ENCODE measurements around the gene LIX1L.

The LIX1L gene

GRCh38 chr1:145892486-145893087 lies 65.2 kb downstream of the LIX1L start:
- TF ChIP-seq CTCF (IDR thresholded peaks at IDR 0.05; ENCODE audit: insufficient read depth, low read depth, low read length, missing control alignments) = no peak
- H3K4me3 ChIP-seq (ENCODE audit: low read length) = no peak overlapping the region
- DNase-seq (ENCODE audit: low read depth) = no peak

GRCh38 chr1:145891587-145892485 lies 66.0 kb downstream of the LIX1L start:
- DNase-seq (ENCODE audit: low read depth) = peak; percentile 99
- peak; percentile 95 for TF ChIP-seq CTCF (IDR thresholded peaks at IDR 0.05; ENCODE audit: insufficient read depth, low read depth, low read length, missing control alignments)

GRCh38 chr1:145891143-145891542 lies 66.7 kb downstream of the LIX1L start:
- TF ChIP-seq CTCF (IDR thresholded peaks at IDR 0.05; ENCODE audit: insufficient read depth, low read depth, low read length, missing control alignments) = no peak
- peak; percentile 70 for DNase-seq (ENCODE audit: low read depth)
- no peak overlapping the region for H3K4me3 ChIP-seq (ENCODE audit: low read length)

More at GRCh38 chr1:145891587-145892485, 66.0 kb downstream of the LIX1L start:
- peak overlapping the region; percentile 17 for H3K4me3 ChIP-seq (ENCODE audit: low read length)

- TF ChIP-seq CTCF (IDR thresholded peaks at IDR 0.05; ENCODE audit: insufficient read depth, low read depth, low read length, missing control alignments) = no peak
- H3K4me3 ChIP-seq (ENCODE audit: low read length) = no peak overlapping the region
- DNase-seq (ENCODE audit: low read depth) = peak; percentile 40
Measured at GRCh38 chr1:145889722-145890121, 68.1 kb downstream of the LIX1L start.

GRCh38 chr1:145887631-145888030 lies 70.2 kb downstream of the LIX1L start:
- peak; percentile 24 for DNase-seq (ENCODE audit: low read depth)
- no peak overlapping the region for H3K4me3 ChIP-seq (ENCODE audit: low read length)
- TF ChIP-seq CTCF (IDR thresholded peaks at IDR 0.05; ENCODE audit: insufficient read depth, low read depth, low read length, missing control alignments) = no peak

GRCh38 chr1:145886816-145887215 lies 71.0 kb downstream of the LIX1L start:
- TF ChIP-seq CTCF (IDR thresholded peaks at IDR 0.05; ENCODE audit: insufficient read depth, low read depth, low read length, missing control alignments) = no peak
- no peak overlapping the region for H3K4me3 ChIP-seq (ENCODE audit: low read length)
- DNase-seq (ENCODE audit: low read depth) = no peak

Data from epithelial cell of esophagus (primary cell).